22Rv1 (cell line): Measurements from ENCODE around the gene QRICH2.
A peak's percentile ranks its signal among the peaks of the same experiment; 100 is the strongest.
"Not testable (repeated sequence)": the region's sequence is repeated elsewhere in the genome, so short reads cannot be mapped to it uniquely, and the experiment has no call there.

Source experiments
- H3K27ac ChIP-seq: fragments of 450-650 bp; 2 replicates; pipeline ENCODE4 v1.5.1; 2017
- CTCF ChIP-seq: fragments of 450-650 bp; IDR thresholded peaks from 2 replicates; pipeline ENCODE4 v1.5.1; 2017; ENCODE audit warnings: mild to moderate bottlenecking
- ZFX ChIP-seq: fragments of 450-650 bp; IDR thresholded peaks from 2 replicates; pipeline ENCODE4 v1.6.1; 2017; ENCODE audit warnings: antibody characterized with exemption, borderline replicate concordance

The QRICH2 gene

GRCh38 chr17:76246080-76247066 is 61.7 kb downstream of the QRICH2 start:
- TF ChIP-seq ZFX (no peak), CTCF (no peak)
- H3K27ac ChIP-seq, result no peak overlapping the region

- not testable (repeated sequence) for H3K27ac ChIP-seq
These were observed 63.4 kb downstream of the QRICH2 start for GRCh38 chr17:76244721-76245120.

GRCh38 chr17:76243826-76244679 is 64.0 kb downstream of the QRICH2 start:
- H3K27ac ChIP-seq, result no peak overlapping the region
- TF ChIP-seq ZFX (no peak), CTCF (no peak)

GRCh38 chr17:76241691-76242255 is 66.3 kb downstream of the QRICH2 start:
- TF ChIP-seq ZFX (no peak), CTCF (no peak)

GRCh38 chr17:76241204-76241538 is 66.9 kb downstream of the QRICH2 start:
- TF ChIP-seq ZFX (no peak), CTCF (no peak)
- H3K27ac ChIP-seq, result peak overlapping the region; percentile 61

More at GRCh38 chr17:76241691-76242255, 66.3 kb downstream of the QRICH2 start:
- no peak overlapping the region for H3K27ac ChIP-seq

GRCh38 chr17:76240461-76241203 is 67.4 kb downstream of the QRICH2 start, which contains the start of gene RNF157:
TSS of gene RNF157 (minus strand) at chr17:76240493. CDS start at chr17:76240240, 253 bp downstream.
- TF ChIP-seq CTCF (no peak), ZFX (no peak)

More at GRCh38 chr17:76240461-76241203, 67.4 kb downstream of the QRICH2 start, which contains the start of gene RNF157:
- peak within 1 kb of the TSS; percentile 61 for H3K27ac ChIP-seq
